Measurements from ENCODE around the gene NTSR1.

Gene NTSR1

GRCh38 chr20:62715201-62715600 lies 6.6 kb downstream of the NTSR1 start:
- Histone ChIP-seq H3K9me3 (ENCODE audit: severe bottlenecking) (peaks cover 4% of the 10 kb centered on the region), H3K27me3 (ENCODE audit: insufficient read depth, poor library complexity, severe bottlenecking) (peaks cover 10% of the 10 kb centered on the region), H3K4me3 (ENCODE audit: severe bottlenecking) (no peak overlapping the region), H3K36me3 (ENCODE audit: low read depth) (no peaks in the 10 kb centered on the region), H3K4me1 (ENCODE audit: insufficient read depth, poor library complexity, severe bottlenecking) (peaks cover 5% of the 10 kb centered on the region), H3K27ac (ENCODE audit: poor library complexity, severe bottlenecking) (no peak overlapping the region)
- TF ChIP-seq CTCF (IDR thresholded peaks at IDR 0.05; ENCODE audit: poor library complexity, severe bottlenecking), result no peak
- no peak for DNase-seq (ENCODE audit: low spot score)
- no peak for ATAC-seq (ENCODE audit: low read depth)

GRCh38 chr20:62716198-62716940 lies 7.7 kb downstream of the NTSR1 start:
- no peak overlapping the region for H3K27ac ChIP-seq (ENCODE audit: poor library complexity, severe bottlenecking)
- TF ChIP-seq CTCF (IDR thresholded peaks at IDR 0.05; ENCODE audit: poor library complexity, severe bottlenecking), result no peak
- peaks cover 15% of the 10 kb centered on the region for H3K9me3 ChIP-seq (ENCODE audit: severe bottlenecking)
- no peaks in the 10 kb centered on the region for H3K4me1 ChIP-seq (ENCODE audit: insufficient read depth, poor library complexity, severe bottlenecking)
- H3K4me3 ChIP-seq (ENCODE audit: severe bottlenecking), result no peak overlapping the region
- H3K36me3 ChIP-seq (ENCODE audit: low read depth), result peaks cover 5% of the 10 kb centered on the region
- ATAC-seq (ENCODE audit: low read depth) (0 out of 3 replicates have a peak, but pooled peaks have one; percentile 8), DNase-seq (ENCODE audit: low spot score) (no peak)
- H3K27me3 ChIP-seq (ENCODE audit: insufficient read depth, poor library complexity, severe bottlenecking), result no peaks in the 10 kb centered on the region

- H3K36me3 ChIP-seq (ENCODE audit: low read depth), result peaks cover 5% of the 10 kb centered on the region
- H3K27ac ChIP-seq (ENCODE audit: poor library complexity, severe bottlenecking), result no peak overlapping the region
- peaks cover 15% of the 10 kb centered on the region for H3K9me3 ChIP-seq (ENCODE audit: severe bottlenecking)
- H3K27me3 ChIP-seq (ENCODE audit: insufficient read depth, poor library complexity, severe bottlenecking), result no peaks in the 10 kb centered on the region
- H3K4me1 ChIP-seq (ENCODE audit: insufficient read depth, poor library complexity, severe bottlenecking), result no peaks in the 10 kb centered on the region
- no peak overlapping the region for H3K4me3 ChIP-seq (ENCODE audit: severe bottlenecking)
- TF ChIP-seq CTCF (IDR thresholded peaks at IDR 0.05; ENCODE audit: poor library complexity, severe bottlenecking), result no peak
- ATAC-seq (ENCODE audit: low read depth) (no peak), DNase-seq (ENCODE audit: low spot score) (no peak)
Measured at GRCh38 chr20:62716941-62717310, 8.3 kb downstream of the NTSR1 start.

- peaks cover 15% of the 10 kb centered on the region for H3K9me3 ChIP-seq (ENCODE audit: severe bottlenecking)
- DNase-seq (ENCODE audit: low spot score) (no peak), ATAC-seq (ENCODE audit: low read depth) (no peak)
- no peak overlapping the region for H3K27ac ChIP-seq (ENCODE audit: poor library complexity, severe bottlenecking)
- H3K4me3 ChIP-seq (ENCODE audit: severe bottlenecking), result no peak overlapping the region
- no peak for TF ChIP-seq CTCF (IDR thresholded peaks at IDR 0.05; ENCODE audit: poor library complexity, severe bottlenecking)
- no peaks in the 10 kb centered on the region for H3K4me1 ChIP-seq (ENCODE audit: insufficient read depth, poor library complexity, severe bottlenecking)
- no peaks in the 10 kb centered on the region for H3K27me3 ChIP-seq (ENCODE audit: insufficient read depth, poor library complexity, severe bottlenecking)
- peaks cover 5% of the 10 kb centered on the region for H3K36me3 ChIP-seq (ENCODE audit: low read depth)
Measured at GRCh38 chr20:62717933-62718332, 9.3 kb downstream of the NTSR1 start.

GRCh38 chr20:62718546-62718945 lies 9.9 kb downstream of the NTSR1 start:
- no peak overlapping the region for H3K27ac ChIP-seq (ENCODE audit: poor library complexity, severe bottlenecking)
- H3K4me1 ChIP-seq (ENCODE audit: insufficient read depth, poor library complexity, severe bottlenecking), result no peaks in the 10 kb centered on the region
- H3K4me3 ChIP-seq (ENCODE audit: severe bottlenecking), result no peak overlapping the region
- peaks cover 5% of the 10 kb centered on the region for H3K36me3 ChIP-seq (ENCODE audit: low read depth)
- H3K27me3 ChIP-seq (ENCODE audit: insufficient read depth, poor library complexity, severe bottlenecking), result no peaks in the 10 kb centered on the region
- ATAC-seq (ENCODE audit: low read depth), result no peak
- no peak for TF ChIP-seq CTCF (IDR thresholded peaks at IDR 0.05; ENCODE audit: poor library complexity, severe bottlenecking)
- DNase-seq (ENCODE audit: low spot score), result no peak
- peaks cover 15% of the 10 kb centered on the region for H3K9me3 ChIP-seq (ENCODE audit: severe bottlenecking)

Data from RWPE2 (cell line).